ENCODE data around the gene C14orf180.

- TF ChIP-seq EZH2phosphoT487 (IDR thresholded peaks at IDR 0.05; ENCODE audit: insufficient read depth, low read depth) = no peak
- TF ChIP-seq EZH2 (IDR thresholded peaks at IDR 0.05; ENCODE audit: insufficient read depth, poor library complexity, severe bottlenecking) = no peak
These were observed 15.6 kb downstream of the C14orf180 start for GRCh38 chr14:104595116-104595675.
